GM19328 (cell line): Measurements from ENCODE around the gene MTIF3.
"Not testable (repeated sequence)": the region's sequence is repeated elsewhere in the genome, so short reads cannot be mapped to it uniquely, and the experiment has no call there.

Experiments
- ATAC-seq: cut with Tn5 transposase; IDR thresholded peaks from one replicate; pipeline ENCODE4 v1.9.1; 2021; ENCODE audit warnings: mild to moderate bottlenecking, moderate library complexity; ENCODE audit not compliant: unreplicated experiment

MTIF3 gene

DNA sequence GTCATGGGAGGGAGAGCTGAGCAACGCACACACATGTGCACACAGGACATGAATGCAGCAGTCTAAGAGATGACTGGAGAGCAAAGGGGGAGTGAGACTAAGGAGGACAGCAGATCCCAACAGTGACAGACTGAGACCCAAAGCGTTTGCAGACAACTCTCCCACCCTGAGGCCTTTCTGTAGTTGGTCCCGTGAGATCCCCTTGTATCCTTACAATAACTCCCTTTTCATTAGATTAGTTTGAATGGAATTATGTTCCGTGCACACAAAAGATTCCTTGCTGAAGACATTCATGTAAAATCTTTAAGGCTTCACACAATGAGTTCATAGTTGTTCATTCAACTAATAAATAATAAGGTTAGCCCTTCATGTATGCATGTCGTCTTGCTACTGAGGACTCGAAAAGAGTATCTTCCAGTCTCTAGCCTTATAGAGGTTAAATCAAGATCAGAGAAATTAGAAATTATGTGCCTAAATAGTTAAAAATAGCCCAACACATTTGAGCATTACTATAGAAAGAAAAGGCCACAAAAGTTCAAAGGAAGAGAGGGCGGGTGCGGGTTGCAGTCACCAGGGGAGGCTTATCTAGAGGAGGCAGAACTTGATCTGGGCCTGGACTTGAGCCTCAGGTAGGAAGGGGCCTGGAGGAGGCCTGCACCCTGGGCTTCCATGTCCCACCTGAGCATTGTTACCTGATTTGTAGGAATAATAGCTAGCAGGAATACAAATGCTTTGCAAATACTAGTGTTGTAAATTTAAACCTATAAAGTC, 29.1 kb downstream of the MTIF3 start:
- no peak for ATAC-seq

GRCh38 chr13:27419328-27419727, 31.0 kb downstream of the MTIF3 start:
- no peak for ATAC-seq

- no peak for ATAC-seq
Observed at GRCh38 chr13:27415116-27415515, 35.2 kb downstream of the MTIF3 start.

DNA sequence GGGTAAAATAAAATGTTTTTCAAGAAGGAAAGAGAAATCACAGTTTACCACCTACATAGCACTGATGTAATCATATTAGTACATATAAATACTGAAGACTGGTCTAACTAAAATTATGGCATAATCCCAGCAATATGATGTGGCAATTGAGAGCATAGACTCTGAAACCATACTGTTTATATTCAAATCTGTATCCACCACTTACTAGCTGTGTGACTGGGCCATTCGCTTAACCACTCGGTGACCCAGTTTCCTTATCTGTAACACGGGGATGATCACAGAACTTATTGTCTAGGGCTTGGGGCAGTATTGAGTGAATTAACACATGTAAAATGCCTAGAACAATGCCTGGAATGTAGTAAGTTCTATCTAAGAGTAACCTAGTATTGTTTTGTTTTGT, 39.0 kb downstream of the MTIF3 start:
- ATAC-seq = no peak

- ATAC-seq = no peak
Observed at GRCh38 chr13:27409013-27409412, 41.4 kb downstream of the MTIF3 start.

DNA sequence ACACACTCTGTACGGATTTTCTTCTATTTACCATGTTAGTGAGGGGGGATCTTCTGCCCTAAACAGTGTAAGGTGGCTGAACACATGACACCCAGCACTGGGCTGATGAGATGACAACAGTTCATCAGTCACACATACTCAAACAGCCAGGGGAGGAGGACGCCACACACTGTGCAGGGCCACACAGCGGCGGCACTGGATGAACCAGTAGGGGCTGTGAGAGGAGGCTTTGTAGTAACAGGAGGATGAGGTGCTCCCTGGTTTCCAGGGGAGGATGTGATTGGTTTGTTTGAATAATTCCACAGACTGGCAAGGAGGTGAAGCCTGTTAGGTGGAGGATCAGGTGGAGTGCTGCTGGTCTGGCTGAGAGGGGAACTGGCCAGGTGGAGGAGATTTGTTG, 42.3 kb downstream of the MTIF3 start:
- no peak for ATAC-seq

DNA sequence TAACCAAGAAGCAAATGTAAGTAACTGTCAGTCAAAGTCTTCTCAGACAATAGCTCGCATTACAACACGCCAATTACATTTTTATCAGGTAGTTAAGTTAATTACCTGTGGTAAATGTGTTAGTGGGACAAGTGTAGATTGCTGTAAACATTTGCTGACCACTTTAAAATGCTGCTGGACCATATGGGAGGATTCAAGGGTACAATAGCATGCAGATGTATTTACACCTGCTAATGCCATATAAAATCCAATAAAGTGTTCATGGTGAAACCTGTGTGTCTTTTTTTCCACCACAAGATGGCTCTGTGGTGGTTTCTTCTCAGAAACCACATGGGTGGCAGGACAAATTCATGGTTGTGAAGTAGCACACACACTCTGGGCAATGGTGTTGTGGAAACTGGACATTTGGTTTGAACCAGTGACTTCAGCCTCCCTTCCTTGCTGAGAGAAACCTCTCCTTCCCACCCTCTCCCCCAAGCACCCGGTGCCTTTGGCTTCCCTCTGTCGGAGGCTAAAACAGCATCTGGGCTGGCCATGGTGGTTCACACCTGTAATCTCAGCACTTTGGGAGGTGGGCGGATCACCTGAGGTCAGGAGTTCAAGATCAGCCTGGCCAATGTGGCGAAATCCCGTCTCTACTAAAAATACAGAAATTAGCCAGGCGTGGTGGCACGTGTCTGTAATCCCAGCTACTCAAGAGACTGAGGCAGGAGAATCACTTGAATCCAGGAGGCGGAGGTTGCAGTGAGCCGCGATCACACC, 44.0 kb downstream of the MTIF3 start:
- ATAC-seq = no peak

- ATAC-seq = no peak
Observed at GRCh38 chr13:27405546-27406134, 44.7 kb downstream of the MTIF3 start.

GRCh38 chr13:27404680-27405079, 45.7 kb downstream of the MTIF3 start:
- ATAC-seq = no peak

DNA sequence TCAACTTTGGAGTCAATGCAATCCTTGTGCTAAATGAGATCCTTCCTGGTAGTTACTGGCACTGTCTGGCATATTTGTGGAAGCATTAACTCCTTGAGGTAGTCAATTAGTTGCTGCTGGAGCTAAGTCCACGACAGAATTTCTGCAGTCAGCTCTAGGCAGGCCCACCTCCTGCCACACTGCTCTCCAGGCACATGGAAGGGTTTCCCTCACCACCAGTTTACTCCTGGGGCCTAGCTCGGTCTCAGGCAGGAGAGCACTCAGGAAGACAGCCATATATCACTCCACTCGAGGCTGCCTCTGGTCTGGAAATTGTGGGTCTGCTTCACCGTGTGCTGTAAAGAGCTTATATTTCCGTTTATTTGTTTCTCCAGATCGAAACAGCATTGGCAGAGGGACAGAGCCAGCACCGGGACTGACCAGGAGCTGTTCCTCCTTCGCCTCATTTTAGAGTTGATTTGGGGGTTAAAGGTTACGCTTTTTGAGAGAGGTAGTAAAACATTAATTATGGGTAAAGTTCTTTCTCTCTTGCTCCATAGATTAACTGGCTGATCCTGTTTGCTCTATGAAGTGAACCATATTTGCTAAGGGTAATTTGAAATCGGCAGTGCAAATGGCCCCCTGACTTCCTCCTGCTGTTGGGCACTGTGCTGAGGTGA, 46.5 kb downstream of the MTIF3 start:
- no peak for ATAC-seq

DNA sequence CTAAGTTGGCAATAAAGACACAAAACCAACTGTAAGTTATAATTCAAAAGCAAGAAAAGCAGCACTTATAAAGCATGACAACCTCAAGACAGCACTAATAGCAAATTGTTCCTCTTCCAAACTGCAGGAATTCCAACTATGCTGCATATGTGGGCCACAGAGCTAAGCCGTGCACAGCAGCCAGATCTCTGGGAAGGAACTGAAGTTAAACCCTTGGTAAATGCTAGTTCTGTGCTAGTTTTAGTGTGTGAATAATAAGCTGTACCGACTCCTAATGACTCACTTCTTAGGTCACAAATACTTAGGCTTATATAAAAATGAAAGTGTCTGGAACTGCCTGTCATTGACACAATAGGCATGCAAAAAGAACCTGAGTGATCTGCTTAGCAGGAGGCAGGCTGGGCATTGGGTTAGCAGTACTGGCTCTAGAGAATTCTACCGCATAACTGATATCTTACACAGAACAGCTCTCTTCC, 47.1 kb downstream of the MTIF3 start:
- no peak for ATAC-seq

- no peak for ATAC-seq
Observed at GRCh38 chr13:27401210-27401609, 49.2 kb downstream of the MTIF3 start.

DNA sequence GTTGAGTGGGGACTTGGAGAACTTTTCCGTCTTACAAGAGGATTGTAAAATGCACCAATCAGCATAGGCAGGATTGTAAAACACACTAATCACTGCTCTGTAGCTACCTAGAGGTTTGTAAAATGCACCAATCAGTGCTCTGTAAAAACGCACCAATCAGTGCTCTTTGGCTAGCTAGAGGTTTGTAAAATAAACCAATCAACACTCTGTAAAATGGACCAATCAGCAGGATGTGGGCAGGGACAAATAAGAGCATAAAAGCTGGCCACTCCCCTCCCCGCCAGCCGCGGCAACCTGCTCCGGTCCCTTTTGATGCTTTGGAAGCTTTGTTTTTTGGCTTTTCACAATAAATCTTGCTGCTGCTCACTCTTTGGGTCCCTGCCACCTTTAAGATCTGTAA, 50.0 kb downstream of the MTIF3 start:
- not testable (repeated sequence) for ATAC-seq

- ATAC-seq = no peak
Observed at GRCh38 chr13:27398360-27398759, 52.0 kb downstream of the MTIF3 start.

DNA sequence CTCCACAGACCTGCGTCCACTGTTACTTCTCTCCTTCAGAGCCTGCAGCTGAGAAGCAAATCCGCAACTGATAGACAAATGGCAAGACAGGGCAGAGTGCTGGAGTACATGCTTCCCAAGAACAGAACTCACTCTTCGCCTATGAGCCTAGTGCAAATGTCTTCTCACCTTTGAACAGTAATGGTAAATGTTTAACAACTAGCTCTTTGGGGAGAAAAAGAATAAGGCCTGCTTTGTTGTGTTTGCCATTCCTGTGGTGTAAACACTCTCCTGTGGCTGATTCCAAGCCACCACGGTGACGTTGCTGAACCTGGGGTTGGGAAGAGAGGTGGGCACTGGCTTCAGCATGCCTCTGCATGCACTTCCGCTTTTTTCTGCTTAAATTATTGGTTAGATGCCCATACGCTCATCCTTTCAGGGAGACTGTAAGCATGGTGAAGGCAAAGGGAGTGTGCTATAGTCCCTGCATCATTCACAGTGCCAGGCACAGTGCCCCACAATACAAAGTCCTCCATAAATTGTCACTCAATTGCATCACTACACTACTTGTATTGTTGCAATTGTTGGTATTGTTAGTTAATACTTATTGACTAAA, 54.0 kb downstream of the MTIF3 start:
- no peak for ATAC-seq

DNA sequence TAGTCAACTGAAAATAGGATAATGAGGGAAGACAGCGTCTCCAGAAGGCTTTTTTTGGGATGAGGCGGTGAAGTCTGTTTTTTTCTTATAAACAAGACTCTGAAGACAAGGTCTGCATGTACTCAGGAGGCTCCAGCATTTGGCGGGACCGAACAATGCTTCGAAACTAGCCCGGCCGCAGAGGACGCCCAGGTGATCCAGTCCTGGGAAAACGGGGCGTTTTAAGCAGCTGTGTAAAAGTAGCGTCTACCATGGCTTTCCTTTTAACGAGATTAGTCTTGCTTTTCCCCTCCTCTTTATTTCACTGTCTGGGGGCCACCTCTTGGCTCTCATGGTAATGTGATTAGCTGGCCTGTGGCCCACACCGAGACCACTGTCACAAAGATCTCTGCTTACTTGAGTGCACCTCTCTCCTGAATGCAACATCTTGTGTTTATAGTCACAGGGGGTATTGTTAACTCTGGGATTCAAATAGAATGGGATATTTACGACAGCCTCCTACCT, 55.3 kb downstream of the MTIF3 start:
- ATAC-seq = no peak

GRCh38 chr13:27393101-27393500, 57.3 kb downstream of the MTIF3 start:
- no peak for ATAC-seq

GRCh38 chr13:27391471-27391870, 58.9 kb downstream of the MTIF3 start:
- ATAC-seq = no peak

GRCh38 chr13:27389891-27390290, 60.5 kb downstream of the MTIF3 start:
- no peak for ATAC-seq

GRCh38 chr13:27388241-27388640, 62.1 kb downstream of the MTIF3 start:
- ATAC-seq = no peak
